GM12875 (cell line): ENCODE results near the gene FADS6.

Experiments used
- H3K4me3 ChIP-seq: one replicate; pipeline ENCODE4 v1.5.1; 2011; ENCODE audit warnings: low read depth, low read length, control low read depth
- CTCF ChIP-seq: IDR thresholded peaks from 2 replicates; pipeline ENCODE4 v1.5.1; 2011; ENCODE audit warnings: low read depth, mild to moderate bottlenecking, control low read depth, inconsistent platforms, low read length, moderate library complexity, borderline replicate concordance; ENCODE audit not compliant: insufficient read depth

Gene FADS6

GRCh38 chr17:74898376-74898946, 5.0 kb upstream of the FADS6 start:
- TF ChIP-seq CTCF = no peak
- H3K4me3 ChIP-seq = no peak overlapping the region

- H3K4me3 ChIP-seq = no peak overlapping the region
- no peak for TF ChIP-seq CTCF
These were observed 671 bp upstream of the FADS6 start for GRCh38 chr17:74893936-74894671.

DNA sequence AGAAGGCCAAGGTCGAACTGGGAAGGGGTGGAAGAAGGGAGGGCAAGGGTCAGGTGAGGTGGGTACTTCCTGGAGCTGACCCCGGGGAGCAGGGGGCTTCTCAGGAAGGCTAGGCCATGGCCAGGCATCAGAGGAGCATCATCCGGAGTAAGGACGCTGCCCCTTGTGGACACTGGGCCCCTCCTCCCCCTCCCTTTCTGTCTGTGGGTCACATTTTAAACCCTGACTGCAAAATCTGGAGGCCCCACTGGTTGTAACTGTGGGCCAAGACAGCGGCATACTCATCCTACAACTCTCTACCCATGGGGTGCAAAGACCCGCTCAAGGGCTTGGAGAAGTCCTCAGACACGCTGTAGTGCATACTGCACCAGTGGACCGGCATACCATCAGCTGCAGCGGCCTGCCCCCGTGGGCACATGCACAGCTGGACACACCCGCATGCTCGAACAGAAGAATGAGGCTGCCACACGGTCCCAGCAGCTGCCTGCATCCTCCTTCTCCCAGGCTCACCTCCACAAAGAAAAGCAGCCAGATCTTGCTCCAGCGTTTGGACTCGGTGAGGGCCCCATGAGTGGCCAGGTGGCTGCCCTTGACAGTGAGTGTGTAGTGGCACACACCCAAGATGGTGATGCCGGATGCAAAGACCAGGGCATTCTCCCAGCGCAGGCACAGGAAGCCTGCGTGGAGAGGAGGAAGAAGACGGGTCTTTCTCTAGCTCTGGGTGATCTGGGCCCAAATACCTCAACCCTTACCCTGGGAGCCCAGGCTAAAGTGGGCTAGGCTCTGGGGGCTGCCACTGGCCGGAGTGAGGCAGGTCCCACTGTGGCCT, 1.2 kb downstream of the FADS6 start:
- no peak for TF ChIP-seq CTCF
- no peak overlapping the region for H3K4me3 ChIP-seq

GRCh38 chr17:74890554-74890953, 2.9 kb downstream of the FADS6 start:
- no peak overlapping the region for H3K4me3 ChIP-seq
- no peak for TF ChIP-seq CTCF

DNA sequence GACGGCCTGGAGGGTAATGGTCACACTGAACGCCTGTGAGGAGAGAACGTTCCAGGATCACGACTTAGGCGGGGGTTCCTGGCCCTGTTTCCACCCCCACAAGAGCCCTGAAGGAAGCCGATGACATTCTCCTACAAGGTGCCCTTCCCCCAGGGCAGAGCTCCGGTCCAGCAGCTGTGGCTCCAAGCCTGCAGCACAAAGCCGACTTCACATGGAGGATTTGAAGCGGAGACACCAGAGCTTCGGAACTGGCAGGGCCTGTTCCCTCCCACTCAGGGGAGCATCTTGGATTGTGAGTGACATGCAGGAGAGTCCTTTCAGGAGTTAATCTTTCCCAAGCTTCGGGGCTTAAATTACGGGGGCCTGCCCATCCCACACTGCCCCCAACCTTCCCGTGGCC, 5.0 kb downstream of the FADS6 start:
- TF ChIP-seq CTCF = no peak
- no peak overlapping the region for H3K4me3 ChIP-seq

GRCh38 chr17:74883241-74883745, 10.1 kb downstream of the FADS6 start:
- no peak overlapping the region for H3K4me3 ChIP-seq
- TF ChIP-seq CTCF = no peak
